H1 (cell line): ENCODE data around the gene RIT2. TPM values are rescaled to one million over a fixed set of nuclear protein-coding genes. Genes with fewer than 3 reads are reported as not detected.

ENCODE experiments used
- CTBP2 ChIP-seq: IDR thresholded peaks from 2 replicates; pipeline ENCODE4 v1.7.0; 2011; ENCODE audit warnings: borderline replicate concordance, mild to moderate bottlenecking, moderate library complexity, mixed read lengths, low read length; ENCODE audit not compliant: insufficient read depth, insufficient read length
- HDAC6 ChIP-seq: IDR thresholded peaks from one replicate; pipeline ENCODE4 v1.7.1; 2012; ENCODE audit warnings: low read depth, mild to moderate bottlenecking, inconsistent platforms, low read length, moderate library complexity
- MAX ChIP-seq: IDR thresholded peaks from 2 replicates; pipeline ENCODE4 v1.6.1; 2012; ENCODE audit warnings: inconsistent platforms
- SAP30 ChIP-seq: fragments of 300-600 bp; sonication (generic); IDR thresholded peaks from 2 replicates; pipeline ENCODE4 v1.7.1; 2012; ENCODE audit warnings: low read length, moderate library complexity, mild to moderate bottlenecking, inconsistent platforms; ENCODE audit not compliant: insufficient read depth, insufficient replicate concordance
- polyA plus RNA-seq, 7 experiments: library from polyadenylated mRNA; depleted of rRNA in 3 of 7; stranded (reverse) in 5 of 7; unstranded in 2 of 7; fragments of >200 nt in 5 of 7; fragments of 200-250 nt in 2 of 7; gene quantifications; 1 replicate in 5 of 7; 2 replicates in 1 of 7; 4 replicates in 1 of 7; pipeline versions ENCODE4 v1.2.1 to v1.2.3, GENCODE V29; 2011 to 2013; ENCODE audit warnings: missing spikeins in 2 of 7, mixed read lengths in 2 of 7
- total RNA-seq: library from RNA; stranded (reverse); fragmentation: NEBNext Ultra II Directional; extraction: Animal tissue kit (Norgen Biotek cat#: 25700); gene quantifications from 2 replicates; pipeline ENCODE4 v1.2.1, GENCODE V29; 2021

RIT2 gene
- total and polyA plus RNA-seq, 2 of the 8 experiments (the other 6 are each of a cell fraction or from before 2014, with no cell fraction given) = 0.67 to 3.2 TPM

- no peak for TF ChIP-seq SAP30
- no peak for TF ChIP-seq HDAC6
- TF ChIP-seq CTBP2 = no peak
- no peak for TF ChIP-seq MAX
- TF ChIP-seq, all 59 proteins: peak for 0
Observed at GRCh38 chr18:43115076-43115921, at the start of gene RIT2 (continued).
